GM12891 (cell line): ENCODE results near the gene NR5A1. TPM values are rescaled to one million over a fixed set of nuclear protein-coding genes. Genes with fewer than 3 reads are reported as not detected.
A peak's percentile ranks its signal among the peaks of the same experiment; 100 is the strongest.

Experiments
- DNase-seq: peaks from one replicate; pipeline ENCODE4 v3.0.0; 2011; ENCODE audit warnings: low spot score; ENCODE audit not compliant: insufficient read length
- FAIRE-seq: peaks from 2 replicates; lab custom pipeline; 2011; peaks lifted over from hg19 to GRCh38; lab: Jason Lieb, UNC
- PAX5 ChIP-seq: IDR thresholded peaks from 2 replicates; pipeline ENCODE4 v1.6.1; 2011; ENCODE audit warnings: low read length, moderate library complexity, mild to moderate bottlenecking; ENCODE audit not compliant: insufficient read depth, severe bottlenecking
- POLR2A ChIP-seq: IDR thresholded peaks from 2 replicates; pipeline ENCODE4 v1.6.1; 2011; ENCODE audit warnings: low read depth, low read length, control low read depth
- POLR2AphosphoS5 ChIP-seq: IDR thresholded peaks from 2 replicates; pipeline ENCODE4 v1.6.1; 2011; ENCODE audit warnings: low read depth, low read length, control low read depth
- POU2F2 ChIP-seq: IDR thresholded peaks from 2 replicates; pipeline ENCODE4 v1.6.1; 2011; ENCODE audit warnings: low read depth, mild to moderate bottlenecking, control low read depth, low read length, moderate library complexity
- SPI1 ChIP-seq: IDR thresholded peaks from 2 replicates; pipeline ENCODE4 v1.6.1; 2011; ENCODE audit warnings: low read depth, low read length, control low read depth
- TAF1 ChIP-seq: IDR thresholded peaks from 2 replicates; pipeline ENCODE4 v1.6.1; 2011; ENCODE audit warnings: low read depth, low read length, control low read depth
- polyA plus RNA-seq: library from polyadenylated mRNA; unstranded; fragments of >200 nt; gene quantifications from one replicate; pipeline ENCODE4 v1.2.1, GENCODE V29; 2012; ENCODE audit warnings: low read depth, missing spikeins, inconsistent platforms; ENCODE audit not compliant: missing spikeins

NR5A1 gene
- polyA plus RNA-seq = 0.26 TPM

DNA sequence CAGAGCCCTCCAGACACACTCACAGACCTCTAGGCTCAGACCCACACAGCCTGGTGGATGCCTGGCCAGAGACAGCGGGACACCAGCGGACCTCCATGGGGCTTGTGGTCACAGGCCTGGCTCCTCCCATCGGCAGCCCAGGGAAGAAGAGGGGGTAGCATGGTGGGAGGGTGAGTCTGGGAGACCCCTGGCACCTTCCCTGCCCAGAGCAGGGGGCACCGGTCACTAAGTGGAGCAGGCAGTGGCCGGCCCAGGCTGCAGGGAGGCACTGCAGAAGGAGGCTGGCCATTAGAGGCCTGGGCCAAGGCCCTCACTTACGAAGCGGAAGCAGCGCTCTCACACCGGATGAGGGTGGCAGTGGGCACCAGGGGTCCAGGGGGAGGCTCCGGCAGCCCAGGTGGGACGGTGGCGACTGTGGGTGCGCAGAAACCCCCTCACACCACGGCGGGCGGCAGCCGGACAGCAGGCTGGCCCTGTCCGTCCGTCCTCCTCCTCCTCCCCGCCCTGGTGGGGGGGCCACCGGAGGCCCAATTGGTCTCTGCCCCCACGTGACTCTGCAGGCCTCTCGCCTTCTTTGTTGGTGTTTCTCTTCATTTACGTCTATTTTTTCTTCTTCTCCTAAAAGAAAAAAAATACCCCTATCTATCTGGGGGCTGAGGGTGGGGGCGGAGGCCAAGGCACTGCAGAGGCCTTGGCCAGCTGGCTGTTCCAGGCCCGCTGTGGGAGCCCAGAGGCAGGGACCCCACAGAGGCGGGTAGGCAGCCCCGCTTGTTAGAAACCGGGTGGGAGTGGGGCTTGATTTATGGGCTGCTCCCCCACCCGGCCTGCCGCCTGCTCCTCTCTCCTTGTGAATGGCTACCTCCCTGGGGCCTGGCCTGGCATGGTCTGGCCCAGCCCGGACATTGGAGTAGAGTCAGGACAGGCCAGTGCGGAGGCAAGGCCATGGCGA is at the start of gene NR5A1:
NR5A1 (minus strand) TSS at position 469 of the 949 bp plus-strand sequence. CDS start 4,004 bp downstream, outside the sequence.
- TF ChIP-seq POLR2A (no peak), PAX5 (no peak)
- DNase-seq = peak; percentile 12
- FAIRE-seq = no peak

DNA sequence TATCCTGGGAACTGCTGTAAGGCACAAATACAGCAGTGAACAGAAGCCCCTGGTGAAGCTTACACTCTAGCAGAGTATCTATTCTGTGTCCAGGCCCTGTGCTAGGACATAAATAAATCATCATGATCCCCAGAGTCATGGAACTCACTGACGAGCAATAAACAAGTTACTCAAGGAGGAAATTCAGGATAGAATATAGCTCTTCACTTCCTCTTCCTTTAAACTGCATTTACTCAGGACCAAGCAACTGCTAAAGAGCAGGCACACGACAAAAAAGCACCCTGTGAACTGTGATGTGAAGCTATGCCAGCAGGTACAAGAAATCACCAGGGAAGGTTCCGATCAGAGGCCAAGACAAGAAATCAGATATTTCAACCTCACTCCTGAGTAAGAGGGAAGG is 47.8 kb upstream of the NR5A1 start:
- FAIRE-seq (no peak), DNase-seq (no peak)
- no peak for TF ChIP-seq PAX5
- no peak for TF ChIP-seq SPI1
- no peak for TF ChIP-seq TAF1
- no peak for TF ChIP-seq POU2F2
- no peak for TF ChIP-seq POLR2A
- no peak for TF ChIP-seq POLR2AphosphoS5

DNA sequence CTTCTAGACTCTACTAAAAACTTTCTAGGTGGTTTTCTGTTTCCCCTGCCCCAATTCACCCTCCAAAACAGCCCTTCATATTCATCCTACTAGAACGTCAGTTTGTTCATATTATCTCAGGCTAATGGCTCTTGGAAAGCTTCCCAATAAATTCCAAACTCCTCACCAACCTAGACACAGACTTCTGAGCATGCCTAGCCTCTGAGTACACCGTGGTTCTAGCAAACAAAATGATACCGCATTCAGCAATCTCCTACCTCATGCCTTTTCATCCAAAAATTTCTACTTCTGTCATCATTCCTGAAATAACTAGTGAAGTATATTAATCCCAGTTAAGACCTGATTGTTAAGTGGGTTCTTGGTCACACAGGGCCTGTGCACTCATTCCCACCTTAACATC is 46.5 kb upstream of the NR5A1 start:
- TF ChIP-seq SPI1 (no peak), POU2F2 (no peak), PAX5 (no peak), POLR2A (no peak), POLR2AphosphoS5 (no peak), TAF1 (no peak)
- FAIRE-seq (no peak), DNase-seq (no peak)

DNA sequence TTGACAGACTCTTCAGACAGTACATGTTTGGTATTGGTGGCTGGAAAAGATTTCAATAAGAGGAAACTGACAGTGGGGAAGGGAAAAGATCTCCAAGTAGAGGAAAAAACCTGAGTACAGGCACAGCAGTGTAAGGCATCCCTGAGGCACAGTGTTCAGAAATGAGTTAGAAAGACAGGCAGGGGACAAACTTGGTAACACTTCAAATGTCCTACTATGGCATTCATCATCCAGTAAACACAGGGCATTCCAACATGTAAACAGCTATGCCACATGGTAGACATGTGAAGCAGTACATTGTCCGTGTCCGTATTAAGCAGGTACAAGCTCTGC is 45.0 kb upstream of the NR5A1 start:
- FAIRE-seq (no peak), DNase-seq (no peak)
- TF ChIP-seq PAX5 = no peak
- TF ChIP-seq SPI1 = no peak
- no peak for TF ChIP-seq TAF1
- no peak for TF ChIP-seq POLR2A
- TF ChIP-seq POLR2AphosphoS5 = no peak

DNA sequence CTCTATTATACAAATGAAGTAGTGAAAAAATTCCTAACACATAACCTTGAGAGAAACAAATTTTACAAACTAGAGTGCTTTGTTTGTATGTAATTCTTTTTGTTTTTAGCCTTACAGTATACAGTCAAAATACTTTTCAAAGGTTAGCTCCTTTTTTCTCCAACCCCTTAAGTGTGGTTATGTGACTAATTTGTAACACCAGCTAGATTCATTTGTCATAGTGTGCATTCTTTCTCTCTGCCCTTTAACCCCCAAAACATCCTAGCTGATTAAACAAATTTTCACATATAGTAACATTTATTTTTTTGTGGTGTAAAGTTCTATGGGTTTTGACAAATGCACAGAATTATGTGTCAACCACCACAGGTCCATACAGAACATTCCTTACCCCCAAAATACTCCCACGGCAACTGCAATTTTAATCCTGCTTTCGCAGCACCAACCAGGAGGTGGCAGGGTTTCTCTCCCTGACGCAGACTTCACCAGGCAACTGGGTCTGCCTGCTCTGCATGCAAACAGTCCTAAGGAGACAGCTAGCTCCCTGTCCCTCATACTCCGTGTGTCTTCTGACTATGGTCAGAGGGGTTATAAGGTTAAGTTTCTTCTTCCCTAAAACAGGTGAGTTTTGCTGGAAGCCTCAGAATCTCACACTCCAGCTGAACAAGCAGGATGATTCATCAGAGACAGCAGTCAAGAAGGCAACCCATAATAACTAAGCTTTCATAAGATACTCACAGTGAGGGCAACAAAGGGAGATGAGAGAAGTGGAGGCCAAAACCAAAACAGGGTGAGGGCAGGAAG is 44.5 kb upstream of the NR5A1 start:
- TF ChIP-seq POLR2AphosphoS5 (no peak), POU2F2 (peak; percentile 25; the same call in 1 of the 2 replicates)
- DNase-seq (no peak), FAIRE-seq (peak; percentile 75)

DNA sequence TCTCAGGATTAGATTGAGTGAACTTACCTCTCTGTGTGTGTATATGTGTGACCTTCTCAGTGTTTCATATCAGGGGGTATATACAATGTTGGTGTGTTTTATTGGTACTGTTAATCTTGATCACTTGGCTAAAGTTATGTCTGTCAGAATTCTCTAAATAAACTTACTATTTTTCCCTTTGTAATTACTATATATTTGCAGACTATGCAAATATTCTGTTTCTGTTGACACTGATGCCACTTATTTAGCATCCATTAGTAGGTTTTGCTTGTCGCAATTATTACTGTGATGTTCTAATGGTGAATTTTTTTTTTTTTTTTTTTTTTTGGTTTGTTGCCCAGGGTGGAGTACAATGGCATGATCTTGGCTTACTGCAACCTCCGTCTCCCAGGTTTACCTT is 42.9 kb upstream of the NR5A1 start:
- TF ChIP-seq POLR2A (no peak), POU2F2 (no peak), PAX5 (no peak), TAF1 (no peak), SPI1 (no peak), POLR2AphosphoS5 (no peak)
- no peak for DNase-seq
- FAIRE-seq = no peak

DNA sequence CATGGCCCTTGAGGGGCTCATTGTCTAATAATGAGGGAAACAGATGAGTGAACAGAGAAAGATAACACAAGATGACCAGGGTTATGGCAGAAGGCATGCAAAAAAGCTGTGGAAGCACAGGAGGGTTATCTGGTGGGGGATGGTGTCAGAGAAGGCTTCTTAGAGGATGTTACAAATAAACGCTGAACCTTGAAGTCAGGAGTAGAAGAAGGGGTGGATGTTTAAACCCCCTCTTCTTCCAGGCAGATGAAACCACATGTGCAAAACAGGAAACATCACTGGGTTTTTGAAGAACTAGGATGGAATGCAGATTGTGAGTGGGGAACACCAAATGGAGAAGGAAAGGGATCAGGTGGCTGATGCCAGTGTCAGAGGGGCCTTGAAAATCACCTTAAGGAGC is 41.8 kb upstream of the NR5A1 start:
- TF ChIP-seq TAF1 = no peak
- no peak for TF ChIP-seq PAX5
- TF ChIP-seq POU2F2 = no peak
- no peak for DNase-seq
- FAIRE-seq = no peak

DNA sequence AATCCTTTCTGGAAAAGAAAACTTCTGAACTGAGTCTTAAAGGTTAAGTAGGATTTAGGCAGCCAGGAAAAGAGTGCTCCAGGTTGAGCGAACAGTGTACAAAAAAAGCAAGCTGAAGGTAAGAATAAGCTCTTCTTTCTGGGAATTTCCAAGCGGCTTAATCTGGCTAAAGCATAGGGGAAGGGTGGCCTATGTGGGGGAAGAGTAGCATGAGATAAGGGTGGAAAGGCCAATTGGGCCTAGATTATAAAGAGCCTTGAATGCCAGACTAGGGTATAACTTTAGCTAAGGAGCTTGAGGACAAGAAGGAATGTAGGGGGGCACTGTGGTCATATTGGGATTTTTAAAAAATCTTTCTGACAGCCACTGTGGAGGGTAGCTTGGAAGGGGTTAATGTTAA is 37.3 kb upstream of the NR5A1 start:
- no peak for TF ChIP-seq POLR2A
- TF ChIP-seq SPI1 = no peak
- TF ChIP-seq PAX5 = no peak
- TF ChIP-seq TAF1 = no peak
- no peak for DNase-seq
- FAIRE-seq = no peak

DNA sequence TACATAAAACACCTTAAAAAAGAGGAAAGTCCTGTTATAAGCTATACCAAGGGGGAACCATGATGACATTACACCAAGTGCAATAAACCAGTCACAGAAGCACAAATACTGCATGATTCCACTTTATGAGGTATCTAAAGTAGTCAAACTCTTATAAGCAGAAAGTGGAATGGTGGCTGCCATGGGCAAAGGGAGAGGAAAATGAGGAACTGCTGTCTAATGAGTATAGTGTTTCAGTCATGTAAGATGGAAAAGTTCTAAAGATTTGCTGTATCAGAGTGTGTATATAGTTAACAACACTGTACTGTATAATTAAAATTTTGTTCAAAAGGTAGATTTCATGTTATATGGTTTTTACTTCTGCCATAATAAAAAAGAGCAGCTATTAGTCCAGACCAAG is 34.6 kb upstream of the NR5A1 start:
- no peak for TF ChIP-seq TAF1
- 0 out of 2 replicates have a peak, but pooled peaks have one; percentile 22 for TF ChIP-seq SPI1
- FAIRE-seq (peak; percentile 5), DNase-seq (no peak)

DNA sequence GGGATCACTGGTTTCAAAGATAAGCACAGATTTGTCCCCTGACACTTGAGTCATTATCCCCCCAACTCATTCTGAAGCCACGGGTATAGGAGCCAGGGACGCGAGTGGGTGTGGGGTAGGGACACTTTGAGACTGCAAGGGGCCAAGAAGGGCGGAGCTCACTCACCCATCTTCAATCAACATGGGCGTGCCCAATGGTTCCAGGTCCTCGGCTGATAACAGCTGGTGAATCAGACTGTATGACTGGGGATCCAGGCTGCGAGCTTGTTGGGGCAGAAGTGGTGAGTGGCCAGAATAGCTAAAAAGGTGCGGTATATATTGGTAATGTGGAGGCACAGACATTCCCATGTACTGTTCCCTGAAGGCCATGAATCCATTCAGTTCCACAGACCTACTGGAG is 30.7 kb upstream of the NR5A1 start:
- no peak for TF ChIP-seq POU2F2
- TF ChIP-seq PAX5 = no peak
- DNase-seq (no peak), FAIRE-seq (no peak)
